ENCODE measurements around the gene OCA2.

DNA sequence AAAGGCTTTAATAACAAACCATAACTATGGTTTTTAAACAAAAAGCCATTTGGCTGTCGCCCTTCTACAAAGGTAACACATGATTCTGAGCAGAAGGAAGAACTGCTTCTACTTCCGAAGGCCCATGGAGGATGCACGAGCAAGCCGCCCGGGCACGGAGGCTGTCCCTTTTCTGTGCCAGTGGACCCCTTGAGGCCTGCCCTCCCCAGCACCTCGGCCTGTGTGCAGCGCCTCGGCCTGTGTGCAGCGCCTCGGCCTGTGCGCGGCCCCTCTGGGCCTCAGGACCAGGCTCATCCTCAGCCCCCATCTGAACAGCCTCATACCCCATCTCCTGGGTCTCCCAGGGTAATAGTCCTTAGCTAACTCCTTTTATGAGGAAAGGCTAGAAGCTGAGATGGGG is 329.5 kb downstream of the OCA2 start:
- no peak for TF ChIP-seq EZH2 (optimal IDR thresholded peaks at IDR 0.05; ENCODE audit: low read depth, low read length)
- TF ChIP-seq, protein P1, sequence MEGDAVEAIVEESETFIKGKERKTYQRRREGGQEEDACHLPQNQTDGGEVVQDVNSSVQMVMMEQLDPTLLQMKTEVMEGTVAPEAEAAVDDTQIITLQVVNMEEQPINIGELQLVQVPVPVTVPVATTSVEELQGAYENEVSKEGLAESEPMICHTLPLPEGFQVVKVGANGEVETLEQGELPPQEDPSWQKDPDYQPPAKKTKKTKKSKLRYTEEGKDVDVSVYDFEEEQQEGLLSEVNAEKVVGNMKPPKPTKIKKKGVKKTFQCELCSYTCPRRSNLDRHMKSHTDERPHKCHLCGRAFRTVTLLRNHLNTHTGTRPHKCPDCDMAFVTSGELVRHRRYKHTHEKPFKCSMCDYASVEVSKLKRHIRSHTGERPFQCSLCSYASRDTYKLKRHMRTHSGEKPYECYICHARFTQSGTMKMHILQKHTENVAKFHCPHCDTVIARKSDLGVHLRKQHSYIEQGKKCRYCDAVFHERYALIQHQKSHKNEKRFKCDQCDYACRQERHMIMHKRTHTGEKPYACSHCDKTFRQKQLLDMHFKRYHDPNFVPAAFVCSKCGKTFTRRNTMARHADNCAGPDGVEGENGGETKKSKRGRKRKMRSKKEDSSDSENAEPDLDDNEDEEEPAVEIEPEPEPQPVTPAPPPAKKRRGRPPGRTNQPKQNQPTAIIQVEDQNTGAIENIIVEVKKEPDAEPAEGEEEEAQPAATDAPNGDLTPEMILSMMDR (IDR thresholded peaks at IDR 0.05; ENCODE audit: low read length): no peak
- TF ChIP-seq EZH2phosphoT487 (IDR thresholded peaks at IDR 0.05; ENCODE audit: low read length): no peak
